Esophagus squamous epithelium (tissue), 4 donors: Measurements from ENCODE around the gene TSPAN32.

Source experiments
- CTCF ChIP-seq, 6 experiments: fragments of 450-650 bp in 4 of 6; fragments of 200-600 bp in 2 of 6; sonication (generic) in 2 of 6; IDR thresholded peaks; one replicate each; pipeline ENCODE4 v1.5.1; 2016 to 2019; ENCODE audit warnings: antibody characterized with exemption in 6 of 6, mild to moderate bottlenecking in 4 of 6, moderate library complexity in 4 of 6
- POLR2A ChIP-seq, 4 donors: fragments of 450-650 bp; IDR thresholded peaks; one replicate each; pipeline ENCODE4 v1.6.1; 2017; ENCODE audit warnings: antibody characterized with exemption in 4 of 4, mild to moderate bottlenecking in 4 of 4, moderate library complexity in 3 of 4

DNA sequence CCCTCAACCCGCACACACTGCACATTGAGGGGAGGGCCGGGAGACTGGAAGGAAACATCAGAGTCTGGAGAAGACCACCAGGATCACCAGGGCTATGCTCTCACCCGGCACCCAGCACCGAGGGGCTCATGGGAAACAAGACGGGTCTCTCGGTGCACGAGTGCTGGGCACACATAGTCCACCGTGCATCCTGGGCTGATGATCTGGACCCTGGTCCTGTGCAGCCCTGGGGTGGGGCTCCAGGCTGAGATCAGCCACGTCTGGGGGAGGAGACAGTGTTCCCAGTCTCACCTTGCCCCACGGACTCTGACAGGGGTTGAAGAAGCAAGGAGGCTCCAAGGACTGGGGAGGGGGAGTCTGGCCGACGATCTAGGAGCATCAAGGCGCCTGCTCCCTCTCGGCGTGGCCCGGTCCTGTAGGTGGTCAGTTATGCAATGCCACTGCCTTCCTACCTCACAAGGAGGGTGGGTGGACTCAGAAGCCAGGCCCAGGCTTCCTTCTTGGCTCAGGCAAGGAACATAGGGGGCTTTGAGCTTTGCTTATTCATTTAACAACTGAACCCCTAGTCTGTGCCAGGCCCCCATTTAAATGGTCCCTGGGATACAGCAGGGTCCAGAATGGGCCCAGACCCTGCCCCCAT lies 63.9 kb downstream of the TSPAN32 start:
- TF ChIP-seq CTCF (IDR thresholded peaks at IDR 0.05), result no peak
- no peak for TF ChIP-seq POLR2A (IDR thresholded peaks at IDR 0.05)
